Activated CD4-positive, alpha-beta memory T cell treated with anti-CD3 and anti-CD28 coated beads for 36 hours (primary cell): ENCODE data around the gene FAM47E. TPM values are rescaled to one million over a fixed set of nuclear protein-coding genes. Genes with fewer than 3 reads are reported as not detected.
"Not testable (repeated sequence)": the region's sequence is repeated elsewhere in the genome, so short reads cannot be mapped to it uniquely, and the experiment has no call there.

Source experiments
- CTCF ChIA-PET: fragments of 350-600 bp; sonication (Branson Sonifier 250); formaldehyde crosslinking; loops from one replicate; lab custom pipeline; 2021; ENCODE audit warnings: antibody characterized with exemption, inconsistent platforms; lab: Charles Lee
- POLR2A ChIA-PET: fragments of 350-600 bp; sonication (Branson Sonifier 250); formaldehyde crosslinking; loops from one replicate; lab custom pipeline; 2021; ENCODE audit warnings: antibody characterized with exemption; lab: Charles Lee
- DNase-seq: peaks from one replicate; pipeline ENCODE4 v3.0.0-alpha.2; 2020
- H3K27ac Mint-ChIP-seq: one replicate; pipeline ENCODE4 v1.8.0; 2021; ENCODE audit warnings: mixed read lengths
- H3K27me3 Mint-ChIP-seq: one replicate; pipeline ENCODE4 v1.8.0; 2021; ENCODE audit warnings: mixed read lengths
- H3K36me3 Mint-ChIP-seq: one replicate; pipeline ENCODE4 v1.8.0; 2021; ENCODE audit warnings: mixed read lengths
- H3K4me1 Mint-ChIP-seq: one replicate; pipeline ENCODE4 v1.8.0; 2021; ENCODE audit warnings: low read depth, mixed read lengths
- H3K4me3 Mint-ChIP-seq: one replicate; pipeline ENCODE4 v1.8.0; 2021; ENCODE audit warnings: mild to moderate bottlenecking, mixed read lengths
- H3K9me3 Mint-ChIP-seq: one replicate; pipeline ENCODE4 v1.8.0; 2021; ENCODE audit warnings: mixed read lengths
- intact Hi-C: fragments of 100-400 bp; cut with micrococcal nuclease; formaldehyde crosslinking; loops from one replicate; pipeline ENCODE4 v1.15.1; 2023
- total RNA-seq, 2 experiments: library from RNA; stranded (reverse); gene quantifications; one replicate each; pipeline ENCODE4 v1.2.3, GENCODE V29; 2021

Gene FAM47E
- total RNA-seq, 2 experiments from 2014 or later: not detected

GRCh38 chr4:76233083-76233482 is 18.4 kb upstream of the FAM47E start:
- POLR2A ChIA-PET: no interaction called here
- H3K36me3 Mint-ChIP-seq: peaks cover 8% of the 10 kb centered on the region
- no peak overlapping the region for H3K27ac Mint-ChIP-seq
- H3K27me3 Mint-ChIP-seq: peaks cover 6% of the 10 kb centered on the region
- CTCF ChIA-PET: interaction anchor here (1.8 kb wide), 1 partner anchor 53 kb away, joined by 3 read pairs; no protein-coding TSS in a partner anchor
- no peak overlapping the region for H3K4me3 Mint-ChIP-seq
- H3K9me3 Mint-ChIP-seq: peaks cover 17% of the 10 kb centered on the region
- H3K4me1 Mint-ChIP-seq: no peaks in the 10 kb centered on the region
- DNase-seq: no peak
- intact Hi-C loops: no loop called here

GRCh38 chr4:76233529-76233928 is 18.0 kb upstream of the FAM47E start:
- Mint-ChIP-seq H3K4me1 (no peaks in the 10 kb centered on the region), H3K36me3 (peaks cover 8% of the 10 kb centered on the region), H3K27me3 (peaks cover 6% of the 10 kb centered on the region), H3K4me3 (no peak overlapping the region), H3K27ac (no peak overlapping the region), H3K9me3 (peaks cover 17% of the 10 kb centered on the region)
- DNase-seq: no peak
- intact Hi-C loops: no loop called here
- ChIA-PET POLR2A (no interaction called here), CTCF (interaction anchor here (1.8 kb wide), 1 partner anchor 54 kb away, joined by 3 read pairs; no protein-coding TSS in a partner anchor)

- intact Hi-C loops: no loop called here
- peaks cover 4% of the 10 kb centered on the region for H3K27me3 Mint-ChIP-seq
- DNase-seq: no peak
- no peak overlapping the region for H3K4me3 Mint-ChIP-seq
- peaks cover 11% of the 10 kb centered on the region for H3K9me3 Mint-ChIP-seq
- ChIA-PET CTCF (interaction anchor here (1.8 kb wide), 1 partner anchor 55 kb away, joined by 3 read pairs; no protein-coding TSS in a partner anchor), POLR2A (no interaction called here)
- no peaks in the 10 kb centered on the region for H3K4me1 Mint-ChIP-seq
- H3K27ac Mint-ChIP-seq: no peak overlapping the region
- H3K36me3 Mint-ChIP-seq: peaks cover 2% of the 10 kb centered on the region
Measured at GRCh38 chr4:76233967-76234678, 17.4 kb upstream of the FAM47E start.

DNA sequence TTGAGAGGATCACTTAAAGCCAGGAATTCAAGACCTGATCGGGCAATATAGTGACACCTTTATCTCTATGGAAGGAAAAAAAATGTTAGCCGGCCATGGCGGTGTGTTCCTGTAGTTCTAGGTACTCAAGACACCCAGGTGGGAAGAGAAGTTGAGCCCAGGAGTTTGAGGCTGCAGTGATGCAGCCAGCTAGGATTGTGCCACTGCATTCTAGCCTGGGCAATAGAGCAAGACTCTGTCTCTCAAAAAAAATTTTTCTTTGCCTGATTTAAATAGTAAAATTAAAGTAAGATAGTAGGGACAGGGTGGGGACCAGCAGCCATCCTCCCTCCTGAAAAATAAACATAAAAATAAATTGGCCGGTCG is 16.9 kb upstream of the FAM47E start:
- no peak overlapping the region for H3K4me3 Mint-ChIP-seq
- peaks cover under 1% of the 10 kb centered on the region for H3K27me3 Mint-ChIP-seq
- ChIA-PET POLR2A (no interaction called here), CTCF (no interaction called here)
- no peak overlapping the region for H3K27ac Mint-ChIP-seq
- H3K9me3 Mint-ChIP-seq: peaks cover 10% of the 10 kb centered on the region
- intact Hi-C loops: no loop called here
- no peak for DNase-seq
- H3K4me1 Mint-ChIP-seq: no peaks in the 10 kb centered on the region
- H3K36me3 Mint-ChIP-seq: no peaks in the 10 kb centered on the region

GRCh38 chr4:76235407-76235806 is 16.1 kb upstream of the FAM47E start:
- peaks cover 17% of the 10 kb centered on the region for H3K9me3 Mint-ChIP-seq
- H3K4me3 Mint-ChIP-seq: no peak overlapping the region
- peaks cover 3% of the 10 kb centered on the region for H3K36me3 Mint-ChIP-seq
- no peaks in the 10 kb centered on the region for H3K27me3 Mint-ChIP-seq
- no peak overlapping the region for H3K27ac Mint-ChIP-seq
- CTCF ChIA-PET: interaction anchor here (1.2 kb wide), 1 partner anchor 56 kb away, joined by 5 read pairs; no protein-coding TSS in a partner anchor
- intact Hi-C loops: no loop called here
- POLR2A ChIA-PET: no interaction called here
- H3K4me1 Mint-ChIP-seq: no peaks in the 10 kb centered on the region
- no peak for DNase-seq

GRCh38 chr4:76235915-76236314 is 15.6 kb upstream of the FAM47E start:
- peaks cover 22% of the 10 kb centered on the region for H3K9me3 Mint-ChIP-seq
- H3K36me3 Mint-ChIP-seq: peaks cover 4% of the 10 kb centered on the region
- peaks cover 2% of the 10 kb centered on the region for H3K27me3 Mint-ChIP-seq
- no peak for DNase-seq
- intact Hi-C loops: no loop called here
- H3K4me1 Mint-ChIP-seq: no peaks in the 10 kb centered on the region
- no peak overlapping the region for H3K27ac Mint-ChIP-seq
- POLR2A ChIA-PET: no interaction called here
- CTCF ChIA-PET: interaction anchor here (1.2 kb wide), 1 partner anchor 57 kb away, joined by 5 read pairs; no protein-coding TSS in a partner anchor
- no peak overlapping the region for H3K4me3 Mint-ChIP-seq

DNA sequence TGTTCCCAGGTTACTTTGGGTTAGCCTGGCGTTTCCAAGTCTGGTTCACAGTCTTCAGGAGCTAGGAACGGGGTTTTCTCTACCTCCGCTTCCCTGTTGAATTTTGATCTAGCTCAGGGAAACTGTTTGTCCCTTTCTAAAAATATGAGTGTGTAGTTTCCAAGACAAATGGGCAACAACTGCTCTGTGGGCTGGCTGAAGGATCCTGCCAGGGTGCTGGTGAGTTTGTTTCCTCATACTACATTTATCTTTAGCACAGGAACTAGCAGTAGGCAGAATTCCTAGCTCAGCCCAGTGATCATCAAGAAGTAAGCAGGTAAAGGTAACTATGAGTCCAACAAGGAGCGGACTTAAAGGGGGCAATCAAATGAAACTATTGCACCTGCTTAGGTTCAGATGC is 13.3 kb upstream of the FAM47E start:
- DNase-seq: no peak
- ChIA-PET CTCF (no interaction called here), POLR2A (no interaction called here)
- Mint-ChIP-seq H3K27me3 (peaks cover 8% of the 10 kb centered on the region), H3K9me3 (peaks cover 22% of the 10 kb centered on the region), H3K4me3 (no peak overlapping the region), H3K36me3 (peaks cover 4% of the 10 kb centered on the region), H3K27ac (no peak overlapping the region), H3K4me1 (no peaks in the 10 kb centered on the region)
- intact Hi-C loops: no loop called here

DNA sequence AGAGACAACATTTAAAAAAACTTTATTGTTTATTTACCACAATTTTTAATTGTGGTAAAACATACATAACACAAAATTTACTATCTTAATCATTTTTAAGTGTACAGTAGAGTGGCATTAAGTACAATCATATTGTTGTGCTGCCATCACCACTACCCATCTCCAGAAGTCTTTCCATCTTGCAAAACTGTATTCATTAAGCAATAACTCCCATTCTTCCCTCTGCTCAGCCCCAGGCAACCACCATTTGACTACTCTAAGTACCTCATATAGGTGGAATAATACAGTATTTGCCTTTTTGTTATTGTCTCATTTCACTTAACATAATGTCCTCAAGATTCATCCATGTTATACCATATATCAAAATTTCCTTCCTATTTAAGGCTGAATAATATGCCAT is 12.8 kb upstream of the FAM47E start:
- intact Hi-C loops: no loop called here
- H3K4me1 Mint-ChIP-seq: no peaks in the 10 kb centered on the region
- peaks cover 8% of the 10 kb centered on the region for H3K27me3 Mint-ChIP-seq
- CTCF ChIA-PET: no interaction called here
- peaks cover 4% of the 10 kb centered on the region for H3K36me3 Mint-ChIP-seq
- H3K9me3 Mint-ChIP-seq: peaks cover 22% of the 10 kb centered on the region
- H3K27ac Mint-ChIP-seq: no peak overlapping the region
- DNase-seq: no peak
- POLR2A ChIA-PET: no interaction called here
- no peak overlapping the region for H3K4me3 Mint-ChIP-seq

- POLR2A ChIA-PET: no interaction called here
- Mint-ChIP-seq H3K36me3 (peaks cover 4% of the 10 kb centered on the region), H3K27me3 (peaks cover 13% of the 10 kb centered on the region), H3K4me3 (no peak overlapping the region), H3K4me1 (no peaks in the 10 kb centered on the region), H3K27ac (no peak overlapping the region), H3K9me3 (peaks cover 22% of the 10 kb centered on the region)
- CTCF ChIA-PET: interaction anchor here (0.5 to 1.5 kb wide), 2 partner anchors 11 to 60 kb away, joined by 3 to 4 read pairs; no protein-coding TSS in a partner anchor
- no peak for DNase-seq
- intact Hi-C loops: no loop called here
Measured at GRCh38 chr4:76240236-76240635, 11.3 kb upstream of the FAM47E start.

GRCh38 chr4:76243877-76244276 is 7.6 kb upstream of the FAM47E start:
- Mint-ChIP-seq H3K27me3 (peaks cover 17% of the 10 kb centered on the region), H3K9me3 (peaks cover 16% of the 10 kb centered on the region)
- intact Hi-C loops, POLR2A ChIA-PET, DNase-seq, H3K4me3 Mint-ChIP-seq, H3K36me3 Mint-ChIP-seq, CTCF ChIA-PET, H3K27ac Mint-ChIP-seq, H3K4me1 Mint-ChIP-seq: not testable (repeated sequence)

GRCh38 chr4:76246025-76246424 is 5.5 kb upstream of the FAM47E start:
- intact Hi-C loops: no loop called here
- Mint-ChIP-seq H3K36me3 (no peaks in the 10 kb centered on the region), H3K4me3 (no peak overlapping the region), H3K27ac (no peak overlapping the region), H3K27me3 (peaks cover 29% of the 10 kb centered on the region), H3K9me3 (no peaks in the 10 kb centered on the region), H3K4me1 (peaks cover 4% of the 10 kb centered on the region)
- ChIA-PET CTCF (no interaction called here), POLR2A (no interaction called here)
- no peak for DNase-seq

- no peak for DNase-seq
- H3K4me1 Mint-ChIP-seq: peaks cover 8% of the 10 kb centered on the region
- H3K27me3 Mint-ChIP-seq: peaks cover 33% of the 10 kb centered on the region
- H3K27ac Mint-ChIP-seq: no peak overlapping the region
- ChIA-PET CTCF (no interaction called here), POLR2A (no interaction called here)
- no peaks in the 10 kb centered on the region for H3K36me3 Mint-ChIP-seq
- no peaks in the 10 kb centered on the region for H3K9me3 Mint-ChIP-seq
- no peak overlapping the region for H3K4me3 Mint-ChIP-seq
- intact Hi-C loops: no loop called here
Measured at GRCh38 chr4:76246852-76247251, 4.7 kb upstream of the FAM47E start.
